ENCODE results near the gene WDR82. TPM values are rescaled to one million over a fixed set of nuclear protein-coding genes. Genes with fewer than 3 reads are reported as not detected.

WDR82 gene
- total and polyA plus RNA-seq, 2 experiments from 2014 or later, result 24.8 to 52.1 TPM

GRCh38 chr3:52216585-52217408, 61.7 kb downstream of the WDR82 start:
- DNase-seq (ENCODE audit: low spot score), result peak; percentile 61
- H2AFZ ChIP-seq, result no peak overlapping the region
- no peaks in the 10 kb centered on the region for H3K27me3 ChIP-seq
- no peaks in the 10 kb centered on the region for H4K20me1 ChIP-seq (ENCODE audit: insufficient read depth, poor library complexity, severe bottlenecking)
- no peaks in the 10 kb centered on the region for H3K36me3 ChIP-seq (replicated peaks; ENCODE audit: insufficient read depth, low read depth)
- H3K4me2 ChIP-seq, result no peak overlapping the region
- H3K4me1 ChIP-seq (ENCODE audit: insufficient read depth), result peaks cover 17% of the 10 kb centered on the region
- H3K27ac ChIP-seq, result peak overlapping the region; percentile 55
- no peaks in the 10 kb centered on the region for H3K79me2 ChIP-seq
- WGBS (ENCODE audit: low lambda C conversion rate, missing lambda C conversion rate), result 66% methylated on average over 13 of the region's 13 CpGs
- no peaks in the 10 kb centered on the region for H3K9me3 ChIP-seq (ENCODE audit: low read depth)
- no peak overlapping the region for H3K4me3 ChIP-seq
- TF ChIP-seq CTCF (IDR thresholded peaks at IDR 0.05; ENCODE audit: poor library complexity), result no peak
- no peak for TF ChIP-seq EZH2 (IDR thresholded peaks at IDR 0.05; ENCODE audit: borderline replicate concordance)
- TF ChIP-seq EZH2phosphoT487 (IDR thresholded peaks at IDR 0.05; ENCODE audit: low read depth, severe bottlenecking, unreplicated experiment), result no peak
- no peaks in the 10 kb centered on the region for H3K9me2 ChIP-seq (replicated peaks; ENCODE audit: insufficient read depth)

- TF ChIP-seq CTCF (IDR thresholded peaks at IDR 0.05; ENCODE audit: poor library complexity) (no peak), EZH2phosphoT487 (IDR thresholded peaks at IDR 0.05; ENCODE audit: low read depth, severe bottlenecking, unreplicated experiment) (no peak), EZH2 (IDR thresholded peaks at IDR 0.05; ENCODE audit: borderline replicate concordance) (no peak)
- no peak for DNase-seq (ENCODE audit: low spot score)
- Histone ChIP-seq H3K9me2 (replicated peaks; ENCODE audit: insufficient read depth) (no peaks in the 10 kb centered on the region), H3K36me3 (replicated peaks; ENCODE audit: insufficient read depth, low read depth) (no peaks in the 10 kb centered on the region), H3K4me2 (no peak overlapping the region), H3K27me3 (no peaks in the 10 kb centered on the region), H4K20me1 (ENCODE audit: insufficient read depth, poor library complexity, severe bottlenecking) (no peaks in the 10 kb centered on the region), H3K4me1 (ENCODE audit: insufficient read depth) (peaks cover 28% of the 10 kb centered on the region), H3K4me3 (no peak overlapping the region), H2AFZ (no peak overlapping the region), H3K27ac (no peak overlapping the region), H3K79me2 (no peaks in the 10 kb centered on the region), H3K9me3 (ENCODE audit: low read depth) (no peaks in the 10 kb centered on the region)
- WGBS (ENCODE audit: low lambda C conversion rate, missing lambda C conversion rate), result 95% methylated on average over 7 of the region's 7 CpGs
These were observed 63.1 kb downstream of the WDR82 start for GRCh38 chr3:52215351-52215750.

GRCh38 chr3:52213901-52214300, 64.5 kb downstream of the WDR82 start:
- Histone ChIP-seq H3K27me3 (no peaks in the 10 kb centered on the region), H3K4me3 (no peak overlapping the region), H2AFZ (no peak overlapping the region), H3K9me2 (replicated peaks; ENCODE audit: insufficient read depth) (no peaks in the 10 kb centered on the region), H3K79me2 (no peaks in the 10 kb centered on the region), H3K9me3 (ENCODE audit: low read depth) (no peaks in the 10 kb centered on the region), H3K27ac (no peak overlapping the region), H3K4me2 (no peak overlapping the region), H3K4me1 (ENCODE audit: insufficient read depth) (peaks cover 27% of the 10 kb centered on the region), H3K36me3 (replicated peaks; ENCODE audit: insufficient read depth, low read depth) (no peaks in the 10 kb centered on the region), H4K20me1 (ENCODE audit: insufficient read depth, poor library complexity, severe bottlenecking) (no peaks in the 10 kb centered on the region)
- no peak for DNase-seq (ENCODE audit: low spot score)
- TF ChIP-seq CTCF (IDR thresholded peaks at IDR 0.05; ENCODE audit: poor library complexity) (no peak), EZH2phosphoT487 (IDR thresholded peaks at IDR 0.05; ENCODE audit: low read depth, severe bottlenecking, unreplicated experiment) (no peak), EZH2 (IDR thresholded peaks at IDR 0.05; ENCODE audit: borderline replicate concordance) (no peak)
